T-helper 1 cell treated with Interleukin-12 subunit alpha and Interleukin-12 subunit beta and Interleukin-4 antibody, amounts not matched to agents 30 μg/mL and 1 μg/mL, for 36 hours (primary cell): ENCODE data around the gene TOGARAM2.

Source experiments
- H3K27ac Mint-ChIP-seq: one replicate; pipeline ENCODE4 v1.8.0; 2021; ENCODE audit warnings: mild to moderate bottlenecking, mixed read lengths
- H3K27me3 Mint-ChIP-seq: one replicate; pipeline ENCODE4 v1.8.0; 2021; ENCODE audit warnings: low read depth, mixed read lengths
- H3K36me3 Mint-ChIP-seq: one replicate; pipeline ENCODE4 v1.8.0; 2021; ENCODE audit warnings: low read depth, mixed read lengths
- H3K4me1 Mint-ChIP-seq: one replicate; pipeline ENCODE4 v1.8.0; 2021; ENCODE audit warnings: low read depth, mixed read lengths
- H3K4me3 Mint-ChIP-seq: one replicate; pipeline ENCODE4 v1.8.0; 2021; ENCODE audit warnings: mild to moderate bottlenecking, moderate library complexity, mixed read lengths
- H3K9me3 Mint-ChIP-seq: one replicate; pipeline ENCODE4 v1.8.0; 2021; ENCODE audit warnings: mixed read lengths

The TOGARAM2 gene

GRCh38 chr2:29100564-29100963 lies 119.5 kb downstream of the TOGARAM2 start:
- Mint-ChIP-seq H3K36me3 (no peaks in the 10 kb centered on the region), H3K27ac (no peak overlapping the region), H3K27me3 (peaks cover 4% of the 10 kb centered on the region), H3K4me1 (peaks cover 5% of the 10 kb centered on the region), H3K4me3 (no peak overlapping the region), H3K9me3 (no peaks in the 10 kb centered on the region)
